Left colon (tissue), 2 donors: ENCODE measurements around the gene APOL4. TPM values are rescaled to one million over a fixed set of nuclear protein-coding genes. Genes with fewer than 3 reads are reported as not detected.
"Not testable (repeated sequence)": the region's sequence is repeated elsewhere in the genome, so short reads cannot be mapped to it uniquely, and the experiment has no call there.

Experiments
- ATAC-seq: fragments of 200-7000 bp; cut with Tn5 transposase; one replicate; pipeline ENCODE4 v1.9.1; 2020; ENCODE audit warnings: mild to moderate bottlenecking, moderate library complexity
- DNase-seq, 2 donors: peaks; one replicate each; pipeline ENCODE4 v3.0.0-alpha.2; 2020
- intact Hi-C, 2 donors: fragments of 100-400 bp; cut with DNase I in 1 of 2; cut with micrococcal nuclease in 1 of 2; formaldehyde crosslinking; loops; one replicate each; pipeline versions ENCODE4 v1.11.2 to v1.14.0; 2022; cut with DNase I, micrococcal nuclease
- total RNA-seq, 2 donors: library from RNA; stranded (reverse); fragmentation: NEBNext Ultra II Directional; extraction: Animal tissue kit (Norgen Biotek cat#: 25700); gene quantifications; one replicate each; pipeline ENCODE4 v1.2.1, GENCODE V29; 2021
- donor health status: DM: no; HTN: no; CAD: no.
- donor health status: DM: yes; HTN: yes; CAD: no.

Gene APOL4
- total RNA-seq, 2 donors from 2014 or later, result 0.95 to 2.4 TPM

DNA sequence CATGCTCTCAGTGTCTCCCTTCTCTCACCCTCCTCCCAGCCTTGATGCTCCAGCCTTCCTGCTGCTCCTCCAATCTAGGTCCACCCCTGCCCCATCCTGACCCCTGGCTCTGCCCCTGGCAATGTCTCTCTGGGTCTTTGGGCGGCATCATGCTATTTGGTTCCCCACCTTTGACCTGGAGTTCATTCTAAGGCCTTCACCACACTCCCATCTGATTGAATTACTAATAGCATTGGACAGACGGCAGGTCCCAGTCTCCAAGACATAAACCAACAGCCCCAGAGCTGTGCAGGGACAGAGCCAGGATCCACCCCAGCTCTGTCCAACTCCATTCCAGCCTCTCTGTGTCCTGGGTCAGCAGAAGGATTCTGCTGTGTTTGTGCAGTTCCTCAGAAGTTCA is 7.2 kb downstream of the APOL4 start:
- ATAC-seq, result no peak
- no peak for DNase-seq
- intact Hi-C loops, result loop anchor here in 1 of 2 donors (5.0 kb wide), 1 partner anchor 78 kb away; no protein-coding TSS in a partner anchor

DNA sequence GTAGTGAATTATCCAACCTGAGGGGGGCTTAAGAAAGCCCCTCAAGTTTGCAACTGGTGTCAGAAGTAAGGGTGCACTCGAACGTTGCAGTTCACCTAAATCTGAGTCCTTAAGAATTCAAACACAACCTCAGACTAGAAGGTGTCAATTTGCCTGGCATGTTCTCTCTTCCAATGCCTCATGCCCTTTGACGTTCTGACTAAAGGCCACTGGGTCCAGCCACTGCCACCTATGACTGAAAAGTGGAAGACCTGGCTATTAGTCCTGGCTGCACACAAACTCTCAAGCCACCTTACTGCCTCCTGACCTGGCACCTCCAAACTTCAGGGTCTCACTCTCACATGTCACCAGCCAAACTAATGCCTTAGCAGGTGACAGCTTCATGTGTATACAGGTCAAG is 8.0 kb downstream of the APOL4 start:
- intact Hi-C loops, result loop anchor here in 1 of 2 donors (5.0 kb wide), 1 partner anchor 79 kb away; no protein-coding TSS in a partner anchor
- DNase-seq (no peak), ATAC-seq (no peak)

DNA sequence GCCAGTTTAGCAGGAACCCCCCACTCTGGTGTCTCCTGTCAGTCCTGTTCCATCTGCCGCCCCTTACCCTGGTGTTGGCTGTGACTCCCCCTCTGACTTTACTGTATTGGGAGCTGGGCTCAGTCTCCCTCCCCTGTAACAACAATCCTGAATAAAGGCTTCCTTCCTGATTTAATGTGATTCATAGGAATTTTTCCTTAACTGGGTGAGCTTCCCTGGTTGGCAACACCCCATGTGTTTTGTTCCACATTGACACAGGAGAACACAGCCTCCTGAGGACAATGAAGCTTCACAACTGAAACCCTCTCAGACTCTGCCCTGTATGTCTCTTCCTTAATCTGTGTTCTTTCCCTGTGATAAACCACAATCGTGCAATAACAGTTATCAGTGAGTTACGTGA is 8.4 kb downstream of the APOL4 start:
- intact Hi-C loops, result loop anchor here in 1 of 2 donors (5.0 kb wide), 1 partner anchor 79 kb away; no protein-coding TSS in a partner anchor
- DNase-seq (no peak), ATAC-seq (no peak)

DNA sequence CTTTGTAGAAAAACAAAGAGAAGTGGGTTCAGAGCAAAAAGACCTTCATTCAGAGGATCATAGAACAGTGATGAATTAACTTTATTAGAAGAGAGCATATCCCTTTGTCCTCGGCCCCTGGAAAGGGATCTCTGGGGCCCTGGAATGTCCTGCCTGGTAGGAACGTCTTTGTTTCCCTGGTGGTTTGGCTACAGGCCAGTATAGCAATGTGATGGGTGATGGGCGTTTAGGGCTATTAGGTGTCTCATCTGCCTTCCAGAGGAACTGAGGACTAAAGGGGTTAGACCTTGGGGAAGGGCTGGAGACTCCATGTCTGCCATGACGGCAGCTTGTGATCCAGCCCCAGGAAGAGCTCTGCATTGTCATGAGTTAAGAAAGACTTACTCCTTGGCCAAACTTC is 9.1 kb downstream of the APOL4 start:
- no peak for DNase-seq
- ATAC-seq, result no peak
- intact Hi-C loops, result loop anchor here in 1 of 2 donors (5.0 kb wide), 1 partner anchor 80 kb away; no protein-coding TSS in a partner anchor

DNA sequence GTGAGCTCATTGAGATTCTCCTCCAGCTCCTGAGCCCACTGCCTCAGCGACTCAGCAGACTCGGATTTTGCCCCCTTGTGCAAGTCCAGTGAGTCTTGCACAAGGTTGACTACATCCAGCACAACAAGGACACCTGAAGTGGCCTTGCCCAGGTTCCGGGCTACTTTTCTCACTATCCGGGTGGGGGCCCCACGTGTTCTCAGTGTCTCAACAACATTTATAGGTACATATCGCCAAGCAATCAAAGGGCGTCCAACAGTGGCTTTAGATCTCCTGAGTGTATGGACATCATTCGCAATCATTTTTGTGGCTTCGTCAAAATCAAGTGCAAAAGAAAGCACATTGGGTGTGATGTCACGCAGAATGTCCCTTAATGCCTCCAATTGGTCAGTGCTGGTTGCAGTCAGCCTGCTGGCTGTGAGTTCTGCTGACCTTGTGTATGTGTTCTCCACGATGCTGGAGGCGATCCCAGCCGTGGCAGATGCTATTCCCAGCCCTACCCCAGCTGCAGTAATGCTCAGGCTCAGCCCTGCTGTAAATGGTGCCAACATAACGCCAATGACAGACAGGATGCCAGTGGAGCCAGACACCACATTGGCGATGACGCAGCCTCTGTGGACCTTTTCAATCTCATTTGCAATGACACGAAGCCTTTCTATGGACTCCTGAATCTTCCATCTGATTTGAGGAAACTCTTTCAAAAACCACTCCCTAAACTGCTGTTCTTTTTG is 10.3 kb downstream of the APOL4 start:
- ATAC-seq (no peak), DNase-seq (peak; percentile 36 to 62)
- intact Hi-C loops, result loop anchor here in 1 of 2 donors (5.0 kb wide), 1 partner anchor 81 kb away; no protein-coding TSS in a partner anchor

DNA sequence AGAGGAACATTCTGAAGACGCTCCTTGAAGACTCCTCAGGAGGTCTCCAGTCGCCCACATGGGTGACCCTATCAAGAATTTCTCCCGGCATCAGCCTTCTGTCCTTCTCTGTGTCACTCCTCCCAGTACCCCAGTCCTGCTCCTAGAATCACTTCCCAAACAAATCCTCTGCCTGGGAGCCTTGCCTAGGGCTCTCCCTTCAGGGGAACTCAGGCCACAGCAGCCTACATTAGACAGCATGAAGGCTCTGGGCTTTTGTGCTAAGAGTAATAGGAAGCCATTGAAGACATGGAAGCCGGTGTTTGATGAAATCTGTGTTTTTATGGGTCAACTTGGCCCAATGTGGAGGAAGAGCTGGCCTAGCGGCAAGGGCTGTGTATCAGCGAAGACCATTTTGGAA is 13.7 kb downstream of the APOL4 start:
- DNase-seq, intact Hi-C loops: not testable (repeated sequence)

DNA sequence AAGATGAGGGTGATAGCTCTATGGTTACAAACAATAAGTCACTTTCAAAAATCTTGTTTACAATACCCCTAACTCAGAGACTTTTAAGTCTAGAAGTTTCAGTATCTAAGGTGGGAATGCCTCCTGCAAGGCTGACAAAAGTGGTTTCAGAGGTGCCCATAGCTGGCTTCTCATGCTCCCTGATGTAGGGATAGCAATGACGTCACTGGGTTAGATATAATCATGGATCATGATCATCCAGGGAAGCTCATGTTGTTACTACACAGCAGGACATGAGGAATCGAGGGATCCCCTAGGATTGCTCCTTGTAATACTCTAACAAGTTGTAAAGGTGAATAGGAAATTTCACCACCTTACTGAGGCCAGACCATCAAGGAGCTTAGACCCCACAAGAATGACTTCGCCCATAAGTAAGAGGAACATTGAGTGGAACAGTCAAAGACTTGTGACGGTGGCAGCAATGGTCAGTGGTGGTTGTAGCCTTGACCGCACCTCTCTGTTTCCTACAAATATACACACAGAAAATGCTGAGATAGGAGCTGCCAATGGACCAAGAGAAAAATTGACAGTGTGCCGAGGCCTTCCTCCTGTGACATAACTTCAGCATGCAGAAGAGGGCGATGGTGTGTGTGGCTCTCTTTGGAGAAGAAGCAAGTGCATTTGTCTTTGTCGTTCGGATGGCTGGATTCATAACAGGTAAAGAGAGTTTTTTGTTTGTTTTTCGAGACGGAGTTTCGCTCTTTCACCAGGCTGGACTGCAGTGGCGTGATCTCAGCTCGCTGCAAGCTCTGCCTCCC is 15.6 kb downstream of the APOL4 start:
- intact Hi-C loops, result no loop called here
- ATAC-seq, result no peak
- DNase-seq, result no peak

More for the DNA sequence above, 13.7 kb downstream of the APOL4 start:
- not testable (repeated sequence) for ATAC-seq

DNA sequence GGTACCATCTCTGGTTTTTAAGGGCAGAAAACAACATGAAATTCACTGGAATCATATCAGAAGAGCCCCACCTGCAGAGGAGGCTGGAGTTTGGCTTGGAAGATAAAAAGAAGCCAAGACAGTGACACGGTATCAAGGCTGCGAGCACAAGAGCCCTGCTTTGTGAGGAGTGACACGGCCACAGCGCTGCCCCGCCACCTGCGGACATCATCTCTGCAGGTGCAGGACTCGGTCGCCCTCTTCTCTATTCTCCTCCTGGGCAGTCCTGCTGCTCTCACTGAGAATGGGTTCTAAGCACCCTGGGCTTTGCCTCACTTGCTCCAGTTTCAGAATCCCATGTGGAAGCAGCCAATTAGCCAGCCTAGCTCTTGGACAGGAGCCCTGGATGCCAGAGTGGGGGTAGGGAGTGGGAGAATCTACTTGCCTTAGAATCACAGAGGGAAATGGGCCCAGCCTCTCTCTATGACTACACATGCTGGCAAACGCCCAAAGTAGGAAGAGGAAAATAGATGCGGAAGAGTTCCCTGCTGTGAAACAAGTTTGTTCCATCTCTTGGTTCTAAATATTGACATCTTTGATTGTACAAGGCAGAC is 17.1 kb downstream of the APOL4 start:
- no peak for ATAC-seq
- intact Hi-C loops, result loop anchor here in 1 of 2 donors (5.0 kb wide), 1 partner anchor 42 kb away; no protein-coding TSS in a partner anchor
- DNase-seq, result no peak

DNA sequence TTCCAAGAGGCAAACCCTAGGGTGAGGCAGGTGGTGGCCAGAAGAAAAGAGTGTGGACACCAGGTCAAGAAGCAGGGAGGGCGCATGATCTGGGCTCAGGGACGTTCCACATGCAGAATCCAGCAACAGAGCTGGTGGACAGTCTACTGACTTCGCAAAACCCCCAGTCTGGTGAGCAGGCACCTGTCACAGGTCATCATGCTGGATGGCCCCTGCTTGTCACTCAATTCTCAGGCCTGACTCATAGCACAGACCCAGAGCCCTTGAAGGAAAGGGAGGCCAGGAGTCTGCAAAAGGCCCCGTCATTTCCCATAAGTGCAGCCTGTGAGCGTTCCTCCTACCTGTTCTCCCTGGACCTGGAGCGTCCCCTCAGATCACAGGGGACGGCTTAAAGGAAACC is 18.2 kb downstream of the APOL4 start:
- DNase-seq (no peak), ATAC-seq (no peak)
- intact Hi-C loops, result loop anchor here in 1 of 2 donors (5.0 kb wide), 1 partner anchor 41 kb away; no protein-coding TSS in a partner anchor

DNA sequence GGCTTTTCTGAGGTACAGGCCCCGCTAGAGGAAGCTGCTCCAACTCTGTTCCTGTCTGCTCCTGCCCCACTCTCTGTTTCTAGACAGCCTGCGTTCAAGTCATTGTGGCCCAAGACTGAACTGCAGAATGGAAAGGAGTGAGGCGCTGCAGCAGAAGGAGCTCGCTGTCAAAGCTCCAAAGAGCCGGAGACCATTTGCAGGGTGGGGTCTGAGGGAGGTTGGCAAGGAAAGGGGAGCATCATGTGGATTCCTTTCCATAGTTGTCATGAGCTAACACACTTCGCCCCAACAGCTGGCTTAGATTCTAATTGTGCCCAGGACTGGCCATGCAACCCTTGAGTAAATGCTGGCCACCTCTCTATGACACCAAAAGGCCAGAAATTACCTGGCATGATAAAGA is 18.8 kb downstream of the APOL4 start:
- intact Hi-C loops, result loop anchor here in 1 of 2 donors (5.0 kb wide), 1 partner anchor 41 kb away; no protein-coding TSS in a partner anchor
- DNase-seq, result no peak
- no peak for ATAC-seq

DNA sequence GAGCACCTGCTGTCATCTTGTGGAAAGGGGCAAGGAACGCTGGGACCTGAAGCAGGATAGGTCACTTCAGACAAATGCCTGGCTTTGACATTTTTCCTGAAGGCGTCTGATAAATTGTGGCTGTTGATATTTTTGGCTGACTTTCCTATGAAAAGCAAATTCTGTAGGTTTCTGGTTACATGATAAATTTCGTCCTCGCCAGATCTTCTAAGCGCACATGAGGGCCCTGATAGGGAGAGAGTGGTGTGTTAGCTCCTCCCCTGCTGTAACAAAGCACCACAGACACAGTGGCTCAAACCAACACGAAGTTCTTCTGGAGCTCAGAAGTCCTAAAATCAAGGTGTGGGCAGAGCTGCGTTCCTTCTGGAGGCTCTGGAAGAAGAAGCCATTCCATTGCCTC is 19.6 kb downstream of the APOL4 start:
- intact Hi-C loops, result loop anchor here in 1 of 2 donors (5.0 kb wide), 1 partner anchor 40 kb away; no protein-coding TSS in a partner anchor

DNA sequence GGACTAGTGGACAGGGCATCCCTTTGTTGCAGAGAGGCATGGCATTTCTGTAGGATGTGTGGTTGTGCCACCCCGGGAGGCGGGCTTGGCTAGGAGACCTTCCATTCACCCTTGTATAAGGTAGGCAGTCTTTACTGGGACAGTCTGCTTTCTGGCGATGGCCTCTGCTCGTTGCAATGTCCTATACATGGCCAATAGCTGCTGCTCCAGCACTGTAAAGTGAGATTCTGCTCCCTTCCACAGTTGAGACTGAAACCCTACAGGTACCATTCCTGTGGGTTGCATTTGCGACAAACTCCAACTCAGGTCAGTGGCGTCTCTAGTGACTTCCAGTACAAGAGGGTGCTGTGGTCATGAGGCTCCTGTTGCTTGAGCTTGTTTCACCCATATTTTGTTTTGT is 20.7 kb downstream of the APOL4 start:
- intact Hi-C loops, result loop anchor here in 1 of 2 donors (5.0 kb wide), 1 partner anchor 39 kb away; no protein-coding TSS in a partner anchor
- no peak for ATAC-seq
- no peak for DNase-seq

More for the DNA sequence above, 19.6 kb downstream of the APOL4 start:
- DNase-seq (no peak), ATAC-seq (no peak)

DNA sequence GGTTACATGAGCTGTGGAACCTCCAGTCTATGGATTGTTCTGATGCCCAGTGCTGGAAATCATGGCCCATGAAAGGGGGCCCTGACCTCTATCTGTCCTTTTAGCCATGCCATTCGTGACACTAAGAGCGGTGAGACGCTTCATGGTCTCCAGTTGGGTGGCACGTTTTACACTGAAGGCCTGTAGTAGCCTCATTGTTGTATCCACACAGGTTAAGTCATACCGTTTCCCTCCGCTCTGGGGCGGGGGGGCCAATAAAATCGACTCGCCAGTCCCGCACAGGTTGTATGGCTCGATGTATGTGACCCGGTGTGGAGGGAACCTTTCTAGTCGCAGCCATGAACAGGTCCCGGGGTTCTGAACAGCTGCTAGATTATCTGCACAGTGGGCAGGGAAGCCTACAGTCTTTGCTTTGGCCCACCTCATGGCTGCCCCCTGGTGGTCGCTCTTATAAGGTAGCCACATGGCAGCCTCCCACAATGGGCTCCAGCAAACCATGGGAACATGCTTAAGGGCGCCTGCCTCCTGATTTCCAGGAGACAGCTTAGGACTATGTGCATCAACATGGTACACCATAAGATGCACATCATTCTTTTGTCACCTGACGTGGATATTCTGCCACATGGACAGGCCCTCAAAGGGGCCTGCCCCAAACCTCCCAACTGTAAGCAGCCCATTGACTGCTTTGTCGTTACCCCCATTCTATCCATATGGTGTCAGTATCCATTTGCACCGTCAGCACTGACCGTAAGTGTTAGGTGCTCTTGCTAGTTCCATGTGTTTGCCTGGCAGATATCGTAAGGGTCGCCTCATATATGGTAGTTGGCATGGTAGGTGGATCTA is 21.4 kb downstream of the APOL4 start:
- DNase-seq, result peak; percentile 58 to 94
- peak; percentile 89 for ATAC-seq
- intact Hi-C loops, result loop anchor here in 1 of 2 donors (5.0 kb wide), 1 partner anchor 38 kb away; no protein-coding TSS in a partner anchor

DNA sequence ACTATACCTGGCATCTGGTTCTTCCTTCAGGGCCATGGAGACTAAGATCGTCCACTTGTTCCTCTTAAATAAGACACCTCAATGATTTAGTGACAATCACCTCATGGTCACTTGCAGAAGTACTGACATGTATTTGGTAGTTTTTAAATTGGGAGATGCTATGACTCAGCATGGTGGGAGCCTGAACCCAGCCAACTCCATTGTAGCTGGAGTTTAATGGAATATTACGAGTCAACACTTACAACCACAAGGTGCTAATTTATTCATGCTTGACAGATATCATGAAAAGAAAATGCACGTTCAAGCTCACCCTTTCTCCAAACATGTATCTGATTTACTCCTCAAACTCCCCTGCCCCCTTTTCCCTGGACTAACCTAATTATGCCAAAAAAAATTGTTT is 24.4 kb downstream of the APOL4 start:
- intact Hi-C loops, result no loop called here
- ATAC-seq (no peak), DNase-seq (no peak)

DNA sequence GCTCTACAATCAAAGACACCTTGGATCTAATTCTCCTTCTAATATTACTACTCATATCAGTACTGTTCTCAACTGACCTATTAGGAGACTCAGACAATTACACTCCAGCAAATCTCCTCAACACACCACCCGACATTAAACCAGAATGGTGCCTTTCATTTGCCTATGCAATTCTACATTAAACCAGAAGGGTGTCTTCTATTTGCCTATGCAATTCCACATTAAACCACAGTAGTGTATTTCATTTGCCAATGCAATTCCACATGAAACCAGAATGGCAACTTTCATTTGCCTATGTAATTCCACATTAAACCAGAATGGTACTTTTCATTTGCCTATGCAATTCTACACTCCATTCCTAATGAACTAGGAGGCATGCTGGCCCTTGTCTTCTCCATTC is 25.7 kb downstream of the APOL4 start:
- intact Hi-C loops, result no loop called here
- ATAC-seq (no peak), DNase-seq (no peak)

DNA sequence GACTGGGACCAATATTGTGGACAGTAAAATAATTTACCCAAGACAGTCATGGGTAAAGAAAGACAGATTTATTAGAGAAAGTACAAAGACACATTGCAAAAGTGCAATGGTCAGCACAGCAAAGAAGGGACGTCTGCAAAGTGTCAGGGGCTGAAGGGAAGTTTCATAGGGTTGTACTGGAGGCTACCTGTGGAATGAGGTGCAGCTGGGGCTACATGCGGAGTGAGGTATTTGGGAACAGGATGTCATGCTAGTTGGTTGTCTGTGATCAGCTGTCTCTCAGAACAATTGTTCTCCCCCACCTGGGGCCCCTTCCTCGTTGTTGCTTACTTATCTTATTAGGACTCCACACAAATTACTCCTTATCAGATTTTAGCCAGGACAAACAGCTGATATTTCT is 29.7 kb downstream of the APOL4 start:
- intact Hi-C loops, result no loop called here
- ATAC-seq (no peak), DNase-seq (no peak)

DNA sequence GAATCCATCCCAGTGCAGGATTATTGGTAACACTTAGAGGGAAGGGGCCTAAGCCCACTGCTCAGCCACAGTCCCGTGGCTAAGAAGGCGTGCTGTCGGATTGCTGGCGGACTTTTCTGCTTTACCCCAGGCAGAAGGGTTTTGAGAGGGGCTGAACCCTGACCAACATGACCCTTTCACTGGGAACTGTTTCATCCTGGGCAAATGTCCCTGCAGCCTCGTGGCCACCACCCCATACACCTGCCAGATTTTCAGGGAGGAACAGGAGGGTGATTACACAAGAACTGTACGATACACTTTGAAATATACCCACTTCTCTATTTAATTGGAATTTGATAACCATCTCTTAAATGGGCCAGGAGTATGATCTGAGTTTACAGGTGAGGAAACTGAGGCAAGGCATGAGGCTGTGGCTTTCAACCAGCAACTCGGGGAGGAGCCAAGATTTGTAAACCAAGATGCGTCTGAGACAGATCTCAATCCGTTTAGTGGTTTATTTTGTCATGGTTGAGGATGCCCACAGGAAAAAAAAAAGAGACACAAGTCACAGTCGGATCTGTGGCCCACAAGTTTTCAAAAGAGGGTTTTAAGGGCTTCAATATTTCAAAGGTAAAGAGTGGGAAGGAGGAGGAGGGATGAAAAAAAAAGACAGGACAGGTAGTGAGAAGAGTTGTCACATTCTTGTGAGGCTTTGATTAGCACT is 34.9 kb downstream of the APOL4 start:
- no peak for DNase-seq
- ATAC-seq, result no peak
- intact Hi-C loops, result no loop called here

DNA sequence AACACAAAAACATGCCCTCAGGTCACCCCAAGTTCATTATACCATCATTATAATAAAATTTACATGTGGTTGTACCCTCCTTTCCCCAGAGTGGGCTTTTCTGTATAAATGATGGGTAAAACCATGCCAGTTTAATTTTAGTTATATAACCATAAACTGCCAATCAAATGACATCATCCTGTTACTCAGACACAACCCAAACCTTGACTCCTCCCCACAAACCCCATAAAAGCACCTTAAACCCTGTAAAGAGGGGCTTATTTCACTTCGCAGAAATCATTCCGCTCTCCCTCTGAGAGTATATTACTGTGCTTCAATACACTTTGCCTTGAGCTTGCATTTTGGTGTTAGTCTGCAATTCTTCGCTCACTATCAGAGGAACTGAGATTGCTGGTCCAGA is 35.5 kb downstream of the APOL4 start:
- ATAC-seq (no peak), DNase-seq (no peak)

More for the DNA sequence above, 35.5 kb downstream of the APOL4 start:
- intact Hi-C loops, result no loop called here
